ENCODE measurements around the gene MEPE.

MEPE gene

DNA sequence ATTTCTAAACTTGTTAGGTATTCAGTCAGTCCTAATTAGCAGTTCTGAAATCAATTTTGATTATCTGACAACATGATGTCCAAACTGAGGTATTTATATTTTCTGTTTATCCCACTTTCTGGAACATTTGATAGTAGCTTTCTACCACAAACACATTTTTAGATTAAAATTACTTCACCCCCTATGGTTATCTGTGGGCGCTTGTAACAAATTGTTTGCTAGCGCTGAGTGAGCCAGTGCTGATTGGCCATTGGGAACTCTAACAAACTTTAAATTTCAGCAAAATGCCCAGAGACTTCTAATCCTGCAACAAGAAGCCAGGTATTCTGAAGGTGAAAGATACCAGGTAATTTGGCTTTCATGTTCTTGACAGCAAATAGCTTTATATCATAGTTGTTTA lies at the start of gene MEPE:
MEPE (plus strand) TSS at position 301 of the 400 bp plus-strand sequence. CDS start 1,746 bp downstream, outside the sequence.
- FAIRE-seq: no peak

DNA sequence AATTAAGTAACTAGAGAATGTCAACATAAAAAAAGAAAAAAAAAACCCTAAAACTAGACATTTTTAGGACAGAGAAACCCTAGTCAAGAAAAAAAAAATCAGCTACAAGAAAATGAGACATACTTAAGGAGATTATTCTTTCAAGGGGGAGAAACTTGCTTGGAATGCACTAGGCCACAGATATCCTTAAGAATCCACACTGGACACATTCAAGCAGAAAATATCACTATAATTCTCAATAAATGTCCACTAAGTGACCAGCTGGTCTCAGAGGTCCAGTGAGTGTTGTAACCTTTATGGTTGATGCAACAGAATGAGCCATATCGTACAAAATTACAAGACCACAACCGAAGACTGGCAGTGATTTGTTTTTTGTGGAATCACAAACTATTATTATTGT lies 49.0 kb upstream of the MEPE start:
- no peak for FAIRE-seq

DNA sequence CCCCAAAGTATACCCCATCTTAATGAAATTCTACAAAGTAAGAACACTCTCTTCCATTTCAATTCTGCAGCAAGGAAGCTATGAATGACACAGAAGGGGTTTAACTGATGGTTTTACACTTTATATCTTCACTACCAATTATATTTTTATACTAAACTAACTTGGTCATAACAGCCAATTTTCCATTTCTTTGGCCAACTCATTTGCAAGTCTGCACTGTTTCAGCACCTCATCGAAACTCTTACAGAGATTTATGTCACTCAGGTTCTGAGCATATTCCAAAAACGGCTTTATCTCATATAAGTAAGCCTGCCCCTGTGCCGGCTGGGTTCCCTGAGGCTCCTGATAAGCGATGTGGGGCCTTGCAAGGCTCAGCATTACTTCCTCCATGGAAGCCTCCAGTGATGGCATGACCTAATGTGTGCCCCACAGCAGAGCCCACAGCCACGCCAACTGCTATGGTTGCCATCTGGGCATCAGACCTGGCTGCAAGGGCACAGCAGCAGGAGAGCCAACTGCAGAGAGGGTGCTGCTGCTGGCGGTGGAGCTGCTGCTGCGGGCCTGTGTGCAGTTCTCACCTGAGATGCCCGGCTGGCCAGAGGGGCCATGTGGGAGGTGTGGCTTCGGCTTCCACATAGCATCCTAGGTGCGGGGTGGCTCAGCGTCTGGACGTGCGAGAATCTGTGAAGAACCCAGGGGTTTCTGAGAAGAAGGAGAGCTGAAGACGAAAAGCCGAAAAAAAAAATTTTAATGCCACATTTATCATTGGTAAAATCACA lies 46.8 kb upstream of the MEPE start:
- no peak for FAIRE-seq

DNA sequence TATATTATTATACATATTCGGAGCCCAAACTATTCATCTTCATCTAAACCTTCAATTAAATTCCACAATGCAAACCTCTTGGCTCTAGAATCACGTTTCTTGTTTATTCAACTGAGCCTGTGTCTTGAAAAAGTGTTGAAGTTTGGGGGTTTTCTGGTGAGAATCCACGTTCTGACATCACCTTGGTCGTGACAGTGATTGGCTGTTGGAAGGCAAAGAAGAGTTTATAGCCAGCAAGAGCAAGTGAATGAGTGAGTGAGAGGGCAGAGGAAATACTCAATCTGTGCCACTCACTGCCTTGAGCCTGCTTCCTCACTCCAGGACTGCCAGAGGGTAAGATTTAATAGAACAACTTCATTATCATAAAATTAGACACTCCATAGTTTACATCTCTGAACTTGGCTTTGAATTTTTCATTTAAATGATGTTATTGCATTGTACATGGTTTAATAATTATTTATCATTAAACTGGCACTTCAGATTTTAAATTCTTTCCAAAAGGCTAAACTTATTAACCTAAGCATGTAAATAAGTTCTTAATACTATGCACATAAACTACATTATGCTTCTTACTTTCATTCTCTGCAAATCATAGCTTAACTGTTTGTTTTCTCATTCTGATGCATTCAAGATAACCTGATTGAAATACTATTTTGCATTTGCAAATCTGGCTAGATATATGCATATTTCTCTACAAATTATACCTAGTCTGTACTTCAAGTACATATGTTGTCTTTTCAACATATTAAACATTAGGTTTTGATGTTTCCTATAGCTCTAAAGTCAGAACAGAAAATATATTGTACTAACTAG lies 33.3 kb upstream of the MEPE start, which contains the start of gene IBSP:
IBSP (plus strand) TSS at position 254 of the 813 bp plus-strand sequence. CDS start 2,808 bp downstream, outside the sequence.
- no peak for FAIRE-seq

DNA sequence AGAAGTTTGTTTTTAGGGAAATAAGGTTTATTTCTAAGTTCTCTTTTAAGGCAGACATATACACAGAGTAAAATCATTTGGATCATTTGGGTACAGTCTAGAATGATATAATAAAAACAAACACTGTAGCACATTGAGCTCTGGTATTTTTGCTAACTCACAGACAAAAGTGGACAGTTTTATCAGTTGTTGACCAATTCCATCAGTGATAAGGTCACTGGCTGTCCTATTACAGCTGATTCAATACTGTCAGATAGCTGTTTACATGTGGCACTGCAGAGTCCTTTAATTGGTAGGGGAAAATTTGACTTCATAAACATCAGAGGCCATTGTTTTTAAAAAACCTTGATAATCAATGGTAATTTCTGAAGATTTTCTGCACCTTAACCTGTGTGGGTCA lies 29.9 kb upstream of the MEPE start:
- FAIRE-seq: no peak

DNA sequence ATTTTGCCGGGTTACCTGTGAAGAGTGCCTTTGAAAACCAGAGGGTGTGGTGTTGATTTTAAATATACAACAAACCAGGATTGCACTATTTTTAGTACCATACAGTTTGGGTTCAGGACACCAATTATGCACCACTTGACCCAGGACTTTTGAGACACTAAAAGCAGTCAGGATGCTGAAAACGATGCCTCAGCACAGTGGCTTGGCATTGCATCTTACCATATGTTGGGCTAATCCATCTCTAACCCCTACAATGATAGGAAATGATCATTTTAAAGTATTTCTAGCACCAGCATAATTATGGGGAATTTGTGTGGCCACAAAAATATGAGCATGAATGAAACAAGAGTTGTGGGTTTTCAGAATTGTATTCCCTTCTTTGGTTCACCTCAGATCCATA lies 29.3 kb upstream of the MEPE start:
- FAIRE-seq: no peak

GRCh38 chr4:87804871-87805270 lies 27.9 kb upstream of the MEPE start:
- no peak for FAIRE-seq

- FAIRE-seq: no peak
Measured at GRCh38 chr4:87805971-87806370, 26.8 kb upstream of the MEPE start.

DNA sequence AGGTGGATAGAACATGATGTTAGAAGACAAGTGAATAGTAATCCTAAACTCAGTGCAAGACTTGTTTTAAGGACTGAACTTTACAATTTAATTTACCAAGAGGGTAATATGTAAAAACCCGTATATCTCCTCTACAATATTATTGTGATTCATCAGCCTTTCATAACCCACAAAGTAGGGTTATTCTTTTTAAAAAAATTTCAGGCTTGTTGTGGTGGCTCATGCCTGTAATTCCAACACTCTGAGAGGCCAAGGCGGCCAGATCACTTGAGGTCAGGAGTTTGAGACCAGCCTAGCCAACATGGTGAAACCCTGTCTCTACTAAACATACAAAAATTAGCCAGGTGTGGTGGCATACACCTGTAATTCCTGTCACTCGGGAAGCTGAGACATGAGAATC lies 26.2 kb upstream of the MEPE start:
- FAIRE-seq: no peak

- no peak for FAIRE-seq
Measured at GRCh38 chr4:87807402-87807801, 25.4 kb upstream of the MEPE start.

GRCh38 chr4:87811977-87812376 lies 20.8 kb upstream of the MEPE start:
- no peak for FAIRE-seq

- no peak for FAIRE-seq
Measured at GRCh38 chr4:87819281-87819919, 13.4 kb upstream of the MEPE start.

DNA sequence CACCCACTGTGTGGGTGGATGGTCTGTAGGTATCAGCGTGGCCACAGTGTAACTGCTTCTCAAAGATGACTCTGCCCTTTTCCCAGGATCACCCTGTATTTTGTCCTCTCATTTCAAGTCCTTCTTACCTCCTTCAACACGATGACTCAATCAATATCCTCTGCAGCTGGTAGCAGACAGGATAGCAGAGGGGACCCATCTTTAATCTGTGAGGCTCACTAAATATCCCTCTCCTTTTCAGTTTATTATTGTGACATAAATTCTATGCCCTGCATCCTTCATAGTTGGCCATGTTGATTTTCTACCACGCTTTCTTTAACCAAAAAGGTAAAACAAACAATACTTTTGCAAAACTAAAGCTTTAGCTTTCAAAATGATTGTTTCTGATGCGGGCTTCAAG lies 9.6 kb upstream of the MEPE start:
- no peak for FAIRE-seq

DNA sequence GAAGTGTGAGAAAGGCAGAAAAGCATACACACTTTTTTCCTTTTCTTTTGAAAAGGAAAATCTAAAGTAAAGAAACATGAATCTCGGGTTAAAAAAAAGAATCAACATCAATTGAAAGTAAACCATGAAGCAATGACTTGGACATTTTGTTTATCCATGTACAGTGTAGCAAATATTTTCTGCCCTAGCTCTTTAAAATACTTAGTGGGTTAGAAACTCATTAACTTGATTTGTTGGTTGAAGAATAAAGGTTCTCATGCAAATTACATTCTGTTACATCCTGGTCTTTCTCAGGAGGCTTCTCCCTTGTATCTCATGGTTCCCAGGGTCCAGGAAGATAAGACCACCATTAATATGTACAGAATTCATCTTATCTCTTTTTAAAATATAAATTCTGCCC lies 9.0 kb upstream of the MEPE start:
- no peak for FAIRE-seq

GRCh38 chr4:87824352-87824751 lies 8.4 kb upstream of the MEPE start:
- no peak for FAIRE-seq

DNA sequence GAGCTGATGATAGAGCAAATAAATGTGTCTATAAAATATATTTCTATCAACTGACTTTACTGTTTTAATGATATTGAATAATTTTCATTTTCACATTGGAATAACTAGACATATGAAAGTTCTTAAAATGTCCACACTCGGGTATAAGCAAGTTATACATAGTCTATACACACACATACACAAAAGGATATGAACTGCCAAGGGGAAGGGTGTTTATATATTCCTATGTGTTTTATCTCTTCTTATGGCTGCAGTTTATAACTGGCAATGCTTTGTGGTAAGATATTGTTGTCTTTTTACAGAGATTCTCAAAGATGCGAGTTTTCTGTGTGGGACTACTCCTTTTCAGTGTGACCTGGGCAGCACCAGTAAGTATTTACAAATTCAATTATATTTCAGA lies 1.6 kb downstream of the MEPE start:
- peak; percentile 84 for FAIRE-seq

DNA sequence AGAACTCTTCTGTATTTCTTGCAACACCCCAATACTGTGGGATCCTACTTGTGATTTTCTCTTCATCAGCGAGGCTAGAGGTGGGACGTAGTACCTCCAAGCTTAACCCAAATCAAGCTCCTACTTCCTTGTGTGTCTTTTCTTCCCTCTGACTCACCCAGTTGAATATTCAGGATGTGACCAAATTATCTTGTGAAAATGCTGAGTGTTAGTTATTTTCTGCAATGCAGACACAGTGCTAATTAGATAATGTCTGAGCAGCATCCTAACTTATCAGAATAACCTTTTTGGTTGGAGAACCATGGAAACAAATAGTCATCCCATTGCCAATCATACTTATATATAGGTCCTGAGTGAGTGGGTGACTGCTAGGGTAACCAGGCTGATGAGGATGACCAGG lies 2.4 kb downstream of the MEPE start:
- peak; percentile 96 for FAIRE-seq

GRCh38 chr4:87835743-87836142 lies 3.0 kb downstream of the MEPE start:
- FAIRE-seq: no peak

GRCh38 chr4:87838205-87838604 lies 5.4 kb downstream of the MEPE start:
- no peak for FAIRE-seq

GRCh38 chr4:87838890-87839591 lies 6.3 kb downstream of the MEPE start:
- peak; percentile 90 for FAIRE-seq

GRCh38 chr4:87839592-87839946 lies 6.8 kb downstream of the MEPE start:
- FAIRE-seq: no peak

GRCh38 chr4:87840149-87840548 lies 7.4 kb downstream of the MEPE start:
- no peak for FAIRE-seq

- peak; percentile 99 for FAIRE-seq
Measured at GRCh38 chr4:87843936-87844335, 11.2 kb downstream of the MEPE start.
